Left ventricle myocardium inferior (tissue), 1 donor: ENCODE results near the gene POR. TPM values are rescaled to one million over a fixed set of nuclear protein-coding genes. Genes with fewer than 3 reads are reported as not detected.

ENCODE experiments used
- DNase-seq: peaks from one replicate; pipeline ENCODE4 v3.0.0-alpha.2; 2020
- H3K27ac ChIP-seq: fragments of 200-600 bp; replicated peaks from 2 replicates; pipeline ENCODE4 v1.8.0; 2021
- H3K27me3 ChIP-seq: fragments of 200-600 bp; 2 replicates; pipeline ENCODE4 v1.8.0; 2021; ENCODE audit warnings: low read depth
- H3K36me3 ChIP-seq: fragments of 200-600 bp; 2 replicates; pipeline ENCODE4 v1.8.0; 2021
- H3K4me1 ChIP-seq: fragments of 200-600 bp; 2 replicates; pipeline ENCODE4 v1.8.0; 2021
- H3K4me3 ChIP-seq: fragments of 200-600 bp; 2 replicates; pipeline ENCODE4 v1.8.0; 2021; ENCODE audit warnings: mild to moderate bottlenecking, moderate library complexity
- H3K9me3 ChIP-seq: fragments of 200-600 bp; replicated peaks from 2 replicates; pipeline ENCODE4 v1.8.0; 2021
- intact Hi-C: fragments of 100-400 bp; cut with micrococcal nuclease; formaldehyde crosslinking; loops from one replicate; pipeline ENCODE4 v1.11.0; 2022
- total RNA-seq: library from RNA; stranded (reverse); fragmentation: NEBNext Ultra II Directional; extraction: Animal tissue kit (Norgen Biotek cat#: 25700); gene quantifications from one replicate; pipeline ENCODE4 v1.2.1, GENCODE V29; 2021
- TF ChIP-seq, protein P1 (sequence below): fragments of 200-600 bp; IDR thresholded peaks from 2 replicates; pipeline ENCODE4 v1.8.0; 2021; ENCODE audit warnings: antibody characterized with exemption, mild to moderate bottlenecking, borderline replicate concordance
- donor health status: DM: no; HTN: yes; CAD: no; lungs with severe emphysema.

Gene POR
- total RNA-seq, 1 donor from 2014 or later, result 72.9 TPM

DNA sequence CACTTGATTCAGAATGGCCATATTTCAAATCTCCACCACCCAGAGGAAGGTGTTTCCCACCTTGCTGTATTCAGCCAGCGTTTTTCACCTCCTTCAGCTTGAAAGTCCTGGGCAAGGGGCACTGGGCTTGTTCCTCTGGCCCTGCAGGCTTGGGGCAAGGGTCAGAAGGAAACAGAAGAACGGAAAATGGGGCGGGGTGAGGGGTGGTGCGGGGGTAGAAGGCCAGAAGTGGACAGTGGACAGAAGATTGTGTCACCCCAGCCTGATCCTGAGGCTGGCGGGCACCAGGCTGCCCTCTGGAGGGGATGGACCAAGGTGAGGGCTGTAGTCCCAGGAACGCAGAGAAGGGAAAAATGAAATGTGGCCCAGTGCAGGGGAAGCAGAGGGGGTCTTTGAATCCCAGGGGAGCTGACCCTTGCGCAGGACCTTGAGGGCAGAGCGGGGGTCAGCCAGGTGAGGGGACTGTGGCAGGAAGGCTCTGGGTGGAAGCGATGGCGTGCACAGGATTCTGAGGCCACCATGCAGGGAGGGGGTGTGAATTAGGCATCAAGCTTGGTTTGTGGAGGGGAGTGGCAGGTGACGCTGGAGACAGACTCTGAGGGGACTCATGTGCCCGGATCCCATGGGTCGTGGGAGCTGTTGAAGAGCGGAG is 56.5 kb downstream of the POR start:
- Histone ChIP-seq H3K27ac (peak overlapping the region; percentile 86), H3K4me3 (no peak overlapping the region), H3K4me1 (peaks cover 67% of the 10 kb centered on the region), H3K9me3 (no peaks in the 10 kb centered on the region), H3K27me3 (no peaks in the 10 kb centered on the region), H3K36me3 (peaks cover 21% of the 10 kb centered on the region)
- DNase-seq, result no peak
- intact Hi-C loops, result no loop called here
- TF ChIP-seq, protein P1, sequence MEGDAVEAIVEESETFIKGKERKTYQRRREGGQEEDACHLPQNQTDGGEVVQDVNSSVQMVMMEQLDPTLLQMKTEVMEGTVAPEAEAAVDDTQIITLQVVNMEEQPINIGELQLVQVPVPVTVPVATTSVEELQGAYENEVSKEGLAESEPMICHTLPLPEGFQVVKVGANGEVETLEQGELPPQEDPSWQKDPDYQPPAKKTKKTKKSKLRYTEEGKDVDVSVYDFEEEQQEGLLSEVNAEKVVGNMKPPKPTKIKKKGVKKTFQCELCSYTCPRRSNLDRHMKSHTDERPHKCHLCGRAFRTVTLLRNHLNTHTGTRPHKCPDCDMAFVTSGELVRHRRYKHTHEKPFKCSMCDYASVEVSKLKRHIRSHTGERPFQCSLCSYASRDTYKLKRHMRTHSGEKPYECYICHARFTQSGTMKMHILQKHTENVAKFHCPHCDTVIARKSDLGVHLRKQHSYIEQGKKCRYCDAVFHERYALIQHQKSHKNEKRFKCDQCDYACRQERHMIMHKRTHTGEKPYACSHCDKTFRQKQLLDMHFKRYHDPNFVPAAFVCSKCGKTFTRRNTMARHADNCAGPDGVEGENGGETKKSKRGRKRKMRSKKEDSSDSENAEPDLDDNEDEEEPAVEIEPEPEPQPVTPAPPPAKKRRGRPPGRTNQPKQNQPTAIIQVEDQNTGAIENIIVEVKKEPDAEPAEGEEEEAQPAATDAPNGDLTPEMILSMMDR, result no peak

DNA sequence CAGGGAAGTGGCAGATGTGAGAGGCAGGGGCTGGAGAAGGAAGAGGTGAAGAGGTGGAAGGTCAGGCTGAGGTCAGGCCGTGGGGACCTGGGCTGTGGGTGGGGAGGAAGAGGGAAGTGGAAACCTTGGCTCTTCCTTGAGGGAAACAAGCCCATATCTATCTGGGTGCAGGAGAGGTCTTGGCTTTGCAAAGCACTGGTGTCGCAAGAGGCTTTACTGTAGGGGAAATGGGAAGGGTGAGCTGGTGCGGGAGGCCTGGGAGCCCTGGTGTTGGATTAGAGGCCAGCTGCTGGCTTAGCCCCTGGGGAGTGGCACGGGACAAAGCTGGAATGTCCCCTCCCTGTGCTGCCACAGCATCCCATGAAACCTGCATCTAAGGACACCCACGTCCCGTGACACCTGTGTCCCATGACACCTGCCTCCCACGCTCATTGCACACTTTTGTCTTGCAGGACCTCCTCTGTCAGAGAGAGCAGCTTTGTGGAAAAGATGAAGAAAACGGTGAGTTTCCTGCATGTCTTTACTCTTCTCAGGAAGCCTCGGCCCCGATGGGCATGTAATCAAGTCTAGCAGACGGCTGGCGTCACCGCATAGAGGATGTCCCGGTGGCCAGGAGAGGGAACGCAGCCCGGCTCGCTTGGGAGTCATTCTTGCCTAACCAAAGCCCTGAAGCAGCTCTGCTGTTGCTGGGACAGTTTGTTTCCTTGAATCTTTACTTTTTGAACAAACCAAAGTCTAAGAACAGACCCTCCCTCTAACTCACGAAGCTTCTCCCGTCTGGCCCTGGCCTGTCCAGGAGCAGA is 57.2 kb downstream of the POR start:
- Histone ChIP-seq H3K4me1 (peaks cover 61% of the 10 kb centered on the region), H3K4me3 (peak overlapping the region; percentile 12), H3K9me3 (no peaks in the 10 kb centered on the region), H3K27ac (peak overlapping the region; percentile 86), H3K27me3 (no peaks in the 10 kb centered on the region), H3K36me3 (peaks cover 21% of the 10 kb centered on the region)
- TF ChIP-seq, protein P1, result peak; percentile 51
- intact Hi-C loops, result no loop called here
- peak; percentile 74 for DNase-seq

DNA sequence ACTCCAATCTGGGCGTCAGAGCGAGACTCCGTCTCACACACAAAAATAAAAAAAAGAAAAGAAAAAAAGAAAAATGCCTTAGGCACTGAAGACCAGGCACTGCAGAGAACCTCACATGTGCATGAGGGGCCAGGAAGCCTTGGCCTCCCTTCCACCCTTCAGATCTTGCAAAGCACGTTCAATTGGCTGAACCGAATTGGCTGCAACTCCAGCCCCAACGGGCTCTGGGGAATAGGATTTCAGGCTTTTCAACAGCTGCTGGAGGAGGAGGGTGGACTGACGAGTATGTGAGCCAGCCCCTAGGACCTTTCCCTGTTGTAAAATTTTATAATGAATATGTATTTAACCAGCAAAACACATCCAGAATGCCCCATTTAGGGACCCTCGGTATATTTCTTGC is 62.8 kb downstream of the POR start:
- intact Hi-C loops, result no loop called here
- H3K27ac ChIP-seq, result peak overlapping the region; percentile 51
- TF ChIP-seq, protein P1, result no peak
- H3K27me3 ChIP-seq, result no peaks in the 10 kb centered on the region
- DNase-seq, result peak; percentile 71
- H3K9me3 ChIP-seq, result no peaks in the 10 kb centered on the region
- peaks cover 51% of the 10 kb centered on the region for H3K4me1 ChIP-seq
- H3K4me3 ChIP-seq, result no peak overlapping the region
- H3K36me3 ChIP-seq, result peaks cover 49% of the 10 kb centered on the region

DNA sequence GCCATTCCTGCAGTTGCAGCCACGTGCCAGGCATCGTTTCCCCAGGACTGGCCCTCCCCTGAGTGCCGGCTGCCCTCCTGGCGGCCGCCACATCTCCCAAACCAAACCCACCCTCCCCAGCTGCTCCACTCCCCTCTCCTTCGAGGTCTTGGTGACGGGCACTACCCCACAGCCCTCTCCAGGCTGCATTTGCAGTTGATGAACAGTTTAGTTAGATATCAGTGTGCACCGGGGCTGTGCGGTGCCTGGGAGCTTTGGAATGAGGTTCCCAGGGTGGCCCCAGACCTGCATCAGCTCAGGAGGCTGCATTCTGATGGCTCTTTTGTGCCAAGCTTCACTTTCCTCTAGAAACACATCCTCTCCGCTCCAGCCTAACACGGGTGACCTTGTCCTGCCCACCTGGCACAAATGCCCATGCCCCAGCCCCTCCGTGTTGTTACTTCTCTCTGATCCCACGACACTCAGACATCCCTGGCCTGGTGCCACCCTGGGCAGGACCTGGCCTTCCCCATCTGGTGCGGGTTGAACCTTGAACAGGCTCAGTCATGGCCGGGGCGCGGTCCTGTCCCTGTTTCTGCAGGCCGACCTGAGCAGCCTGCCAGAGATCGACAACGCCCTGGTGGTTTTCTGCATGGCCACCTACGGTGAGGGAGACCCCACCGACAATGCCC is 64.9 kb downstream of the POR start:
- intact Hi-C loops, result no loop called here
- no peaks in the 10 kb centered on the region for H3K27me3 ChIP-seq
- DNase-seq, result no peak
- peak overlapping the region; percentile 51 for H3K27ac ChIP-seq
- H3K36me3 ChIP-seq, result peaks cover 55% of the 10 kb centered on the region
- no peak overlapping the region for H3K4me3 ChIP-seq
- H3K9me3 ChIP-seq, result no peaks in the 10 kb centered on the region
- TF ChIP-seq, protein P1, result no peak
- peaks cover 47% of the 10 kb centered on the region for H3K4me1 ChIP-seq

DNA sequence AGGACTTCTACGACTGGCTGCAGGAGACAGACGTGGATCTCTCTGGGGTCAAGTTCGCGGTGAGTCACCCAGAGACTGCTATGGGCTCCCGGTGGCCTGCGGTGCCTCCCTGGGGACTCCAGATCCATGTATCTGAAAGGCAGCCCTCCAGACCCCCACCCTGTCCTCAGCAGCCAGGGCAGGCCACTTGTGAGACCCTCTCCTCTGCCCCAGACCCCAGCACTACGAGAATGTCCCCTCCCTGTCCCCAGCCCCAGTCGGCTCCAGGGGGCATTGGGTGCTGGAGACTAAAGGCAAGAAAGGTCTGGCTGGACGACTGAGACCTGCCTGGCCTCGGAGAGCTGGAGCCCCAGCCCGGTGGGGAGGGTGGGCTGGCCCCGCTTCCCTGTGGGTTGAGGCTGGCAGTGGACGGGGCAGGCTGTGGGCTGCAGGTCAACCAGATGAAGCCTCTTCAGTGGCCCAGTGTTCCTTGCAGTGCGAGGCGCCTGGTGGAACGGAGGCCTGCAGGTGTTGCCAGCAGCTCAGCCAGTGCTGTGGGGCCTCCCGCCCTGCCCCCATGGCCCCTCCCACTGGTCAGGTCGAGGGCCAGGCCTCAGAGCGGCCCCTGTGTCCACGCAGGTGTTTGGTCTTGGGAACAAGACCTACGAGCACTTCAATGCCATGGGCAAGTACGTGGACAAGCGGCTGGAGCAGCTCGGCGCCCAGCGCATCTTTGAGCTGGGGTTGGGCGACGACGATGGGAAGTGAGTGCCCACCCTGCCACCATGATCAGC is 65.7 kb downstream of the POR start:
- TF ChIP-seq, protein P1, result no peak
- no peak overlapping the region for H3K4me3 ChIP-seq
- H3K9me3 ChIP-seq, result no peaks in the 10 kb centered on the region
- intact Hi-C loops, result no loop called here
- H3K36me3 ChIP-seq, result peaks cover 62% of the 10 kb centered on the region
- H3K27ac ChIP-seq, result peak overlapping the region; percentile 51
- no peaks in the 10 kb centered on the region for H3K27me3 ChIP-seq
- no peak for DNase-seq
- peaks cover 52% of the 10 kb centered on the region for H3K4me1 ChIP-seq
